Left ventricle myocardium inferior (tissue), 1 donor: ENCODE data around the gene ASB15. TPM values are rescaled to one million over a fixed set of nuclear protein-coding genes. Genes with fewer than 3 reads are reported as not detected.

Experiments used
- DNase-seq: peaks from one replicate; pipeline ENCODE4 v3.0.0-alpha.2; 2020
- H3K27ac ChIP-seq: fragments of 200-600 bp; replicated peaks from 2 replicates; pipeline ENCODE4 v1.8.0; 2021
- H3K27me3 ChIP-seq: fragments of 200-600 bp; 2 replicates; pipeline ENCODE4 v1.8.0; 2021; ENCODE audit warnings: low read depth
- H3K36me3 ChIP-seq: fragments of 200-600 bp; 2 replicates; pipeline ENCODE4 v1.8.0; 2021
- H3K4me1 ChIP-seq: fragments of 200-600 bp; 2 replicates; pipeline ENCODE4 v1.8.0; 2021
- H3K4me3 ChIP-seq: fragments of 200-600 bp; 2 replicates; pipeline ENCODE4 v1.8.0; 2021; ENCODE audit warnings: mild to moderate bottlenecking, moderate library complexity
- H3K9me3 ChIP-seq: fragments of 200-600 bp; replicated peaks from 2 replicates; pipeline ENCODE4 v1.8.0; 2021
- intact Hi-C: fragments of 100-400 bp; cut with micrococcal nuclease; formaldehyde crosslinking; loops from one replicate; pipeline ENCODE4 v1.11.0; 2022
- total RNA-seq: library from RNA; stranded (reverse); fragmentation: NEBNext Ultra II Directional; extraction: Animal tissue kit (Norgen Biotek cat#: 25700); gene quantifications from one replicate; pipeline ENCODE4 v1.2.1, GENCODE V29; 2021
- TF ChIP-seq, protein P1 (sequence below): fragments of 200-600 bp; IDR thresholded peaks from 2 replicates; pipeline ENCODE4 v1.8.0; 2021; ENCODE audit warnings: antibody characterized with exemption, mild to moderate bottlenecking, borderline replicate concordance
- donor health status: DM: no; HTN: yes; CAD: no; lungs with severe emphysema.

The ASB15 gene
- total RNA-seq, 1 donor from 2014 or later: 76.8 TPM

DNA sequence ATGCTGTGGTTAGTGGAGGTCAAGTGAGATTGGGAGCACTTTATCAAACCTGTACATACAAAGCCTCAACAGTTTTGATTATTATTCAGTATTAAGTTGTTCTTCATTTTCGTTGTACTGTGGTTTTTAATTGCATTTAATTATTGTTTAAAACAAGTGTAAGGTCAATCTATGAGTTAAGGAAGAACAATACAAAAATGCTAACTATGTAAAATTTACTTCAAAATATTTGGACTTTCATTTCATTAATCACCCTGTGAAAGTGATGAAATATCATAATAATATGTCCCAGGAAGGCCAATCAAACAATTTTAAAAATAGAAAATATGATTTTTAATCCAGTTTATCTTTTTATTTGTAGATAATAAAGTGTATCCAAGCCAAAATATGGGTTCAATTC is 30.4 kb upstream of the ASB15 start:
- Histone ChIP-seq H3K27me3 (no peaks in the 10 kb centered on the region), H3K36me3 (no peaks in the 10 kb centered on the region), H3K4me3 (no peak overlapping the region), H3K4me1 (no peaks in the 10 kb centered on the region), H3K9me3 (no peaks in the 10 kb centered on the region), H3K27ac (no peak overlapping the region)
- TF ChIP-seq, protein P1, sequence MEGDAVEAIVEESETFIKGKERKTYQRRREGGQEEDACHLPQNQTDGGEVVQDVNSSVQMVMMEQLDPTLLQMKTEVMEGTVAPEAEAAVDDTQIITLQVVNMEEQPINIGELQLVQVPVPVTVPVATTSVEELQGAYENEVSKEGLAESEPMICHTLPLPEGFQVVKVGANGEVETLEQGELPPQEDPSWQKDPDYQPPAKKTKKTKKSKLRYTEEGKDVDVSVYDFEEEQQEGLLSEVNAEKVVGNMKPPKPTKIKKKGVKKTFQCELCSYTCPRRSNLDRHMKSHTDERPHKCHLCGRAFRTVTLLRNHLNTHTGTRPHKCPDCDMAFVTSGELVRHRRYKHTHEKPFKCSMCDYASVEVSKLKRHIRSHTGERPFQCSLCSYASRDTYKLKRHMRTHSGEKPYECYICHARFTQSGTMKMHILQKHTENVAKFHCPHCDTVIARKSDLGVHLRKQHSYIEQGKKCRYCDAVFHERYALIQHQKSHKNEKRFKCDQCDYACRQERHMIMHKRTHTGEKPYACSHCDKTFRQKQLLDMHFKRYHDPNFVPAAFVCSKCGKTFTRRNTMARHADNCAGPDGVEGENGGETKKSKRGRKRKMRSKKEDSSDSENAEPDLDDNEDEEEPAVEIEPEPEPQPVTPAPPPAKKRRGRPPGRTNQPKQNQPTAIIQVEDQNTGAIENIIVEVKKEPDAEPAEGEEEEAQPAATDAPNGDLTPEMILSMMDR: no peak
- DNase-seq: no peak
- intact Hi-C loops: no loop called here

DNA sequence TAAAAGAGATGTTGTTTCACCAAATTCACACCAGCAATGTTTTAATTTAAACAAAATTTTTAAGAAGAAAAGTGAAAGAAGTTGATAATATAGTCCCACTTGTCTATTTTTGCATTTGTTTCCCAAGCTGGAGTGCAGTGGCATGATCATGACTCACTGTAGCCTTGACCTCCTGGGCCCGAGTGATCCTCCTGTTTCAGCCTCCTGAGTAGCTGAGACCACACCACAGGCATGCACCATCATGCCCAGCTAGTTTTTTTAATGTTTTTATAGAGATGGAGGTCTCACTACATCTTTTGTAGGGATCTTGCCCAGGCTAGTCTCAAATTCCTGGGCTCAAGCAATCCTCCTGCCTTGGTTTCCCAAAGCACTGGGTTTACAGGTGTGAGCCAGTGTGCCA is 29.9 kb upstream of the ASB15 start:
- Histone ChIP-seq H3K27me3 (no peaks in the 10 kb centered on the region), H3K4me3 (no peak overlapping the region), H3K4me1 (no peaks in the 10 kb centered on the region), H3K27ac (no peak overlapping the region), H3K9me3 (no peaks in the 10 kb centered on the region), H3K36me3 (no peaks in the 10 kb centered on the region)
- DNase-seq: no peak
- intact Hi-C loops: no loop called here
- TF ChIP-seq, protein P1: no peak

GRCh38 chr7:123573341-123573740 is 28.3 kb upstream of the ASB15 start:
- intact Hi-C loops: no loop called here
- DNase-seq: no peak
- H3K27me3 ChIP-seq: no peaks in the 10 kb centered on the region
- H3K9me3 ChIP-seq: no peaks in the 10 kb centered on the region
- H3K4me1 ChIP-seq: no peaks in the 10 kb centered on the region
- TF ChIP-seq, protein P1: no peak
- no peaks in the 10 kb centered on the region for H3K36me3 ChIP-seq
- H3K4me3 ChIP-seq: no peak overlapping the region
- no peak overlapping the region for H3K27ac ChIP-seq

DNA sequence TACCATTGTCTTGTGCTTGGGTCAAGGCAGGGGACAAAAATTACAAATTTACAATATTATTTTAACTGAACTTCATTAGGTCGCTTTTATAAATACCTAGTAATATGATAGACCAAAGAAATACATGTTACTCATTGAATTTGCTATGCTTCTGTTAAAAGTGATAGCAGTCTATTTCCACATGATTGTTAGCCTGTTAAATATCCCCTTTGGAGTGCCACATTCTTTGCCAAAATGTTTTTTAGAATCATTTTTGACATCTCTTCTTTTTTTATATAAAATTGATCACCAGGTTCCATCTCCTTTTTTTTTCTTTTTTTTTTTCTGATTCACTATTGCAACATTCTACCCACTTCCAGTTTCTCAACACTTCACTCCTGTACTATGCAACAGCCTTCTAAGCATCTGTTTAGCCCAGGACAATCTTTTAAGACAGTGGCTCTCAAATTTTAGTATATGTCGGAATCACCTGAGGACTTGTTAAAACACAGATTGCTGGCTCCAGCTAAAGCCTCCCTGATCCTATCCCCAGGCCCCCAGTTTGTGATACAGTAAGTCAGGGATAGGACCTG is 27.6 kb upstream of the ASB15 start:
- Histone ChIP-seq H3K27me3 (no peaks in the 10 kb centered on the region), H3K9me3 (no peaks in the 10 kb centered on the region), H3K36me3 (no peaks in the 10 kb centered on the region), H3K4me1 (no peaks in the 10 kb centered on the region), H3K4me3 (no peak overlapping the region), H3K27ac (no peak overlapping the region)
- DNase-seq: no peak
- intact Hi-C loops: no loop called here
- TF ChIP-seq, protein P1: no peak

DNA sequence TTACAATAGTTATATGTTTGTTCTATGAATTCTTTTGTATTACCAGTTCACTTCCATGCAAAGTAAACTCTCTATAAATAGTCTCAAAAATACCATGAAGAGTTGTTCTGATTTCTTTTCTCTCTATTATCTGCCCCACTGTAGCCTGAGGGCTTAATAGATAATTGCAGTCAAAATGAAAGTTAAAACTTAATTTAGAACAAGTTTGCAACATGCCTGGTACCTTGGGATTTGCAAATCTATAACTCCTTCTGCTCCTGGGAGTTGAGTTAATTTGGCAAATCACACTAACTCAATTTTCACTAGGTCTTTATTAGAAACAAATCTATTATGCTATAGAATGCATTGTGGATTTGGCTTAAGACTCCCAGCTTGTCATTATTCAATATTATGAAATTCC is 22.2 kb upstream of the ASB15 start:
- Histone ChIP-seq H3K4me3 (no peak overlapping the region), H3K9me3 (no peaks in the 10 kb centered on the region), H3K27ac (no peak overlapping the region), H3K27me3 (no peaks in the 10 kb centered on the region), H3K36me3 (no peaks in the 10 kb centered on the region), H3K4me1 (peaks cover 6% of the 10 kb centered on the region)
- intact Hi-C loops: no loop called here
- DNase-seq: no peak
- TF ChIP-seq, protein P1: no peak
